Endothelial cell of umbilical vein (primary cell): Measurements from ENCODE around the gene BBLN. TPM values are rescaled to one million over a fixed set of nuclear protein-coding genes. Genes with fewer than 3 reads are reported as not detected.
A peak's percentile ranks its signal among the peaks of the same experiment; 100 is the strongest.

Experiments used
- BruUV-seq: library from RNA; stranded (reverse); fragments of 400-500 nt; replicated peaks from 2 replicates; lab custom pipeline; 2021; lab: Mats Ljungman, UMichigan
- CTCF ChIA-PET: fragments of 300-600, 350-600 bp; sonication (Branson Sonifier 250); formaldehyde crosslinking; loops from one replicate; lab custom pipeline; 2021; ENCODE audit warnings: antibody characterized with exemption, inconsistent platforms; lab: Charles Lee
- POLR2A ChIA-PET: fragments of 300-600, 350-600 bp; sonication (Branson Sonifier 250); formaldehyde crosslinking; loops from one replicate; lab custom pipeline; 2021; ENCODE audit warnings: antibody characterized with exemption, inconsistent platforms; lab: Charles Lee
- DNase-seq: peaks from one replicate; pipeline ENCODE4 v3.0.0-alpha.2; 2011; ENCODE audit warnings: low read depth, low spot score
- FAIRE-seq: peaks from 2 replicates; lab custom pipeline; 2011; peaks lifted over from hg19 to GRCh38; lab: Jason Lieb, UNC
- H2AFZ ChIP-seq: 2 replicates; pipeline ENCODE4 v1.6.0; 2012; ENCODE audit warnings: low read depth, low read length, control low read depth, inconsistent platforms
- H3K27ac ChIP-seq: 2 replicates; pipeline ENCODE4 v1.5.1; 2011; ENCODE audit warnings: low read depth, mild to moderate bottlenecking, control low read depth, low read length, moderate library complexity; ENCODE audit not compliant: insufficient read depth
- H3K27me3 ChIP-seq, 2 experiments: 2 replicates each; pipeline versions ENCODE4 v1.6.0 to v1.6.1; 2011; ENCODE audit warnings: low read length in 2 of 2, mixed read lengths in 1 of 2; ENCODE audit not compliant: control insufficient read depth in 2 of 2, insufficient read depth in 2 of 2
- H3K36me3 ChIP-seq, 2 experiments: 2 replicates in 1 of 2; 3 replicates in 1 of 2; pipeline ENCODE4 v1.5.1; 2011; ENCODE audit warnings: low read length in 2 of 2, mild to moderate bottlenecking in 1 of 2, moderate library complexity in 1 of 2; ENCODE audit not compliant: control insufficient read depth in 2 of 2, insufficient read depth in 2 of 2; ENCODE audit errors: extremely low read depth in 1 of 2
- H3K4me1 ChIP-seq: 3 replicates; pipeline ENCODE4 v1.5.1; 2011; ENCODE audit warnings: mild to moderate bottlenecking, low read length; ENCODE audit not compliant: control insufficient read depth, insufficient read depth; ENCODE audit errors: extremely low read depth
- H3K4me2 ChIP-seq: 2 replicates; pipeline ENCODE4 v1.6.1; 2011; ENCODE audit warnings: low read length, control low read depth, mixed read lengths; ENCODE audit not compliant: insufficient read depth
- H3K4me3 ChIP-seq, 3 experiments: fragments of 200-600 bp in 1 of 3; sonication (generic), shearing (Covaris generic) in 1 of 3; replicated peaks in 1 of 3; 2 replicates each; pipeline ENCODE4 v1.5.1; 2011 to 2016; ENCODE audit warnings: control low read depth in 3 of 3, low read length in 3 of 3, mild to moderate bottlenecking in 2 of 3, inconsistent platforms in 1 of 3, low read depth in 1 of 3, moderate library complexity in 1 of 3; ENCODE audit not compliant: insufficient read depth in 1 of 3
- H3K79me2 ChIP-seq: 2 replicates; pipeline ENCODE4 v1.6.0; 2012; ENCODE audit warnings: low read length, inconsistent platforms; ENCODE audit not compliant: control insufficient read depth, insufficient read depth
- H3K9ac ChIP-seq: replicated peaks from 2 replicates; pipeline ENCODE3; 2011; ENCODE audit warnings: low read length, control low read depth; ENCODE audit not compliant: insufficient read depth; ENCODE audit errors: extremely low read depth
- H3K9me1 ChIP-seq: replicated peaks from 3 replicates; pipeline ENCODE4 v1.6.0; 2011; ENCODE audit warnings: mild to moderate bottlenecking, low read length; ENCODE audit not compliant: control insufficient read depth, insufficient read depth; ENCODE audit errors: extremely low read depth
- H3K9me3 ChIP-seq: replicated peaks from 2 replicates; pipeline ENCODE4 v1.5.1; 2012; ENCODE audit warnings: low read length, inconsistent platforms; ENCODE audit not compliant: control insufficient read depth, insufficient read depth
- H4K20me1 ChIP-seq: replicated peaks from 2 replicates; pipeline ENCODE3; 2011; ENCODE audit warnings: mild to moderate bottlenecking, low read length; ENCODE audit not compliant: control insufficient read depth, insufficient read depth; ENCODE audit errors: extremely low read depth
- CTCF ChIP-seq, 2 donors: IDR thresholded peaks; 1 replicate in 1 of 2; 2 replicates in 1 of 2; pipeline ENCODE4 v1.5.1; 2011; ENCODE audit warnings: low read length in 2 of 2, mild to moderate bottlenecking in 2 of 2, moderate library complexity in 2 of 2, control low read depth in 1 of 2, inconsistent platforms in 1 of 2, low read depth in 1 of 2; ENCODE audit not compliant: insufficient read depth in 1 of 2; ENCODE audit errors: extremely low read depth in 1 of 2
- EZH2 ChIP-seq: IDR thresholded peaks from 2 replicates; pipeline ENCODE4 v1.6.1; 2012; ENCODE audit warnings: borderline replicate concordance, low read depth, mild to moderate bottlenecking, moderate library complexity, low read length, inconsistent platforms; ENCODE audit not compliant: severe bottlenecking
- MAX ChIP-seq: IDR thresholded peaks from 2 replicates; pipeline ENCODE4 v1.6.1; 2011; ENCODE audit not compliant: insufficient read depth, insufficient read length
- POLR2AphosphoS5 ChIP-seq: IDR thresholded peaks from 2 replicates; pipeline ENCODE4 v1.6.1; 2012; ENCODE audit warnings: low read depth, mild to moderate bottlenecking, control low read depth, low read length, moderate library complexity; ENCODE audit not compliant: insufficient read depth
- dilution Hi-C: fragments of 300-500 bp; cut with MboI; formaldehyde crosslinking; loops from one replicate; pipeline ENCODE4 v1.15.0; 2019; ENCODE audit warnings: low sequenced_read_pairs; ENCODE audit not compliant: extremely low pct_ligation_motif_present
- intact Hi-C: fragments of 100-400 bp; cut with micrococcal nuclease; formaldehyde crosslinking; loops from one replicate; pipeline ENCODE4 v1.10.0; 2022
- polyA plus RNA-seq, 4 experiments: library from polyadenylated mRNA; depleted of rRNA in 3 of 4; stranded (reverse) in 3 of 4; unstranded in 1 of 4; fragments of >200 nt; gene quantifications; 2 replicates each; pipeline versions ENCODE4 v1.2.1 to v1.2.3, GENCODE V29; 2011 to 2012; ENCODE audit warnings: missing spikeins in 1 of 4
- total RNA-seq: library from RNA; stranded (reverse); gene quantifications from 2 replicates; pipeline ENCODE4 v1.2.3, GENCODE V29; 2021

The BBLN gene
- total and polyA plus RNA-seq, 2 donors (not counting 3 experiments of a cell fraction or from before 2014, with no cell fraction given): 51.0 to 124 TPM

- POLR2A ChIA-PET: no interaction called here
- no TSS peak for BruUV-seq
- Histone ChIP-seq H4K20me1 (no peaks in the 10 kb centered on the region), H3K9ac (no peak within 1 kb of the TSS), H3K36me3 (no peaks in the 10 kb centered on the region), H2AFZ (peak within 1 kb of the TSS; percentile 94), H3K79me2 (no peaks in the 10 kb centered on the region), H3K4me2 (peak within 1 kb of the TSS; percentile 69), H3K4me1 (peaks cover 10% of the 10 kb centered on the region), H3K9me3 (no peaks in the 10 kb centered on the region), H3K27me3 (peaks cover 9 to 10% of the 10 kb centered on the region in 2 experiments), H3K4me3 (peak within 1 kb of the TSS; percentile 24 to 39 (median 32)), H3K9me1 (no peaks in the 10 kb centered on the region), H3K27ac (no peak within 1 kb of the TSS)
- dilution Hi-C loops (no loop called here), intact Hi-C loops (loop anchor here (1.0 to 2.0 kb wide), 2 partner anchors 10 to 48 kb away; no protein-coding TSS in a partner anchor)
- TF ChIP-seq POLR2AphosphoS5 (peak; percentile 34), MAX (no peak), CTCF (IDR thresholded peaks at IDR 0.05; ENCODE audit: extremely low read depth in 1 of 2, insufficient read depth in 1 of 2, low read depth in 1 of 2, low read length in 2 of 2) (peak; percentile 74 to 99), EZH2 (peak; percentile 11)
- CTCF ChIA-PET: interaction anchor here (1.0 to 1.3 kb wide), 7 partner anchors 8 to 51 kb away, joined by 3 to 14 read pairs (median 5); no protein-coding TSS in a partner anchor
- FAIRE-seq (peak; percentile 83), DNase-seq (peak; percentile 51)
Measured at GRCh38 chr9:128203024-128203706, 43.1 kb downstream of the BBLN start, which contains the start of gene DNM1. DNM1 (plus strand) TSS chr9:128203379; CDS start chr9:128203471, 92 bp downstream.
